22Rv1 (cell line): Measurements from ENCODE around the gene AQP1.

Source experiments
- CTCF ChIP-seq: fragments of 450-650 bp; IDR thresholded peaks from 2 replicates; pipeline ENCODE4 v1.5.1; 2017; ENCODE audit warnings: mild to moderate bottlenecking
- ZFX ChIP-seq: fragments of 450-650 bp; IDR thresholded peaks from 2 replicates; pipeline ENCODE4 v1.6.1; 2017; ENCODE audit warnings: antibody characterized with exemption, borderline replicate concordance

DNA sequence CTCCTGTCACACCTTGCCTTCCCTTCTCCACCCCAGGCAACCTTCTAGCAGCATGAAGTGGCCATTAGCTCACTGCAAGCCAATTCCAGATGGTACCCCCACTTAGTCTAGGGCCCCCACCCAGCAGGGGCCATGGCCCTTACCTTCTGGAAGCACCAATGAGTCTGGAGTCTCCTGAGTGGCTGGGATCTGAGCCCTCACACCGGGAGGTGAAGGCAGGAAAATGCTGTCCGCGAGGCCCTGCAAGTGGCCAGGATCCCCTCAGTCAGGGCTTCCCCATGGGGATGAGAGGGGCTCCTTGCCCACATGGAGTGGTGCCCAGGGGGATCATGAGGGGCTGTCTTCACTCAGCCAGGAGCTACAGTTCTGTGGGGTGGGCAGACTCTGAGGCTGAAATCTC is 4.6 kb downstream of the AQP1 start:
- no peak for TF ChIP-seq CTCF
- no peak for TF ChIP-seq ZFX
